K562 (cell line): ENCODE results near the gene ZFP64. TPM values are rescaled to one million over a fixed set of nuclear protein-coding genes. Genes with fewer than 3 reads are reported as not detected.

Source experiments
- HDAC2 ChIP-seq: fragments of 450-650 bp; IDR thresholded peaks from 2 replicates; pipeline ENCODE4 v1.6.1; 2016; ENCODE audit warnings: mild to moderate bottlenecking
- IRF2 ChIP-seq: sonication (generic); formaldehyde crosslinking; IDR thresholded peaks from 2 replicates; pipeline ENCODE4 v1.8.1; 2022; ENCODE audit warnings: mild to moderate bottlenecking, missing genetic modification reagents
- MEIS2 ChIP-seq: fragments of 450-650 bp; IDR thresholded peaks from 2 replicates; pipeline ENCODE4 v1.6.1; 2014; ENCODE audit warnings: mild to moderate bottlenecking; ENCODE audit not compliant: partially characterized antibody
- MYNN ChIP-seq, 2 experiments: sonication (generic); formaldehyde crosslinking in 1 of 2; IDR thresholded peaks; 2 replicates each; pipeline versions ENCODE4 v1.5.0 to v1.6.1; 2016 to 2020; ENCODE audit warnings: antibody characterized with exemption in 1 of 2, missing genetic modification reagents in 1 of 2
- NFRKB ChIP-seq: fragments of 450-650 bp; IDR thresholded peaks from 2 replicates; pipeline ENCODE4 v1.6.1; 2016; ENCODE audit warnings: low read depth
- PHB ChIP-seq: fragments of 250-450 bp; sonication (Bioruptor Pico); IDR thresholded peaks from 2 replicates; pipeline ENCODE4 v1.5.0; 2021
- PTBP1 ChIP-seq: fragments of 200-400 bp; formaldehyde crosslinking; IDR thresholded peaks from 2 replicates; pipeline ENCODE4 v1.6.1; 2017; ENCODE audit warnings: low read depth, low read length
- RREB1 ChIP-seq: fragments of 250-450 bp; sonication (Bioruptor Pico); IDR thresholded peaks from 2 replicates; pipeline ENCODE4 v1.4.0; 2020
- SRSF9 ChIP-seq: fragments of 200-400 bp; formaldehyde crosslinking; IDR thresholded peaks from 2 replicates; pipeline ENCODE4 v1.6.1; 2017; ENCODE audit warnings: low read depth, low read length, borderline replicate concordance
- STAT6 ChIP-seq: sonication (generic); formaldehyde crosslinking; IDR thresholded peaks from 2 replicates; pipeline ENCODE4 v1.8.1; 2023; ENCODE audit warnings: mild to moderate bottlenecking, missing genetic modification reagents
- TBL1XR1 ChIP-seq, 2 experiments: IDR thresholded peaks; 2 replicates each; pipeline ENCODE4 v1.6.1; 2012; ENCODE audit warnings: improper control_type of control experiment in 2 of 2, low read length in 2 of 2, mild to moderate bottlenecking in 1 of 2
- VEZF1 ChIP-seq: fragments of 200-800 bp; sonication (Bioruptor generic); IDR thresholded peaks from 2 replicates; pipeline ENCODE4 v1.6.1; 2017; ENCODE audit warnings: missing genetic modification characterization, missing compliant biosample characterization
- ZC3H11A ChIP-seq: IDR thresholded peaks from 2 replicates; pipeline ENCODE4 v1.6.1; 2012; ENCODE audit warnings: low read depth, low read length, improper control_type of control experiment
- ZC3H4 ChIP-seq: sonication (generic); formaldehyde crosslinking; IDR thresholded peaks from 2 replicates; pipeline ENCODE4 v1.9.0; 2021; ENCODE audit warnings: missing genetic modification reagents, borderline replicate concordance
- ZNF24 ChIP-seq: fragments of 450-650 bp; IDR thresholded peaks from 2 replicates; pipeline ENCODE4 v1.6.1; 2016
- ZNF655 ChIP-seq: fragments of 250-450 bp; sonication (Bioruptor Pico); IDR thresholded peaks from 2 replicates; pipeline ENCODE4 v1.5.0; 2021
- ZNF717 ChIP-seq: fragments of 250-450 bp; sonication (Bioruptor Pico); IDR thresholded peaks from 2 replicates; pipeline ENCODE4 v1.5.0; 2021
- polyA plus RNA-seq, 8 experiments: library from polyadenylated mRNA; depleted of rRNA in 4 of 8; stranded (reverse) in 5 of 8; unstranded in 3 of 8; fragments of >200 nt; fragmentation: Nextera tagmentation in 2 of 8; fragmentation: Illumina TruSeq in 1 of 8; extraction: Ambion mirVana in 2 of 8; extraction: Trizol in 1 of 8; gene quantifications; 2 replicates each; pipeline versions ENCODE4 v1.2.1 to v1.2.3, GENCODE V29; 2011 to 2014; ENCODE audit warnings: inconsistent platforms in 1 of 8, missing spikeins in 1 of 8
- total RNA-seq, 7 experiments: library from RNA; depleted of rRNA in 6 of 7; stranded (reverse); fragments of >200 nt in 6 of 7; fragmentation: Illumina TruSeq in 2 of 7; extraction: Trizol in 2 of 7; gene quantifications; 2 replicates each; pipeline versions ENCODE4 v1.2.1 to v1.2.3, GENCODE V29; 2011 to 2021; ENCODE audit warnings: low replicate concordance in 1 of 7

ZFP64 gene
- total and polyA plus RNA-seq, 9 of the 15 experiments (the other 6 are each of a cell fraction or from before 2014, with no cell fraction given) = 1.4 to 13.4 (median 7.0) TPM

- TF ChIP-seq STAT6 (no peak), ZNF717 (CRISPR knock-in tag) (no peak), NFRKB (peak; percentile 75; the same call in 1 of the 2 replicates), MEIS2 (no peak), HDAC2 (no peak), TBL1XR1 (IDR thresholded peaks at IDR 0.05; ENCODE audit: low read length in 2 of 2) (peak in 1 of 2 experiments; percentile 76; a peak in 2 of 4 replicates), PHB (CRISPR knock-in tag) (no peak), ZNF24 (no peak), PTBP1 (no peak), SRSF9 (no peak), RREB1 (no peak), ZC3H11A (no peak), MYNN (IDR thresholded peaks at IDR 0.05) (no peak), MYNN (CRISPR knock-in tag; IDR thresholded peaks at IDR 0.05) (no peak), IRF2 (CRISPR knock-in tag) (no peak), VEZF1 (CRISPR knock-in tag) (peak; percentile 67), ZC3H4 (CRISPR knock-in tag) (no peak), ZNF655 (CRISPR knock-in tag) (no peak)
Observed at GRCh38 chr20:52210037-52210990, 18.7 kb upstream of the ZFP64 start (continued).
